K562 (cell line): Measurements from ENCODE around the gene CD40LG. TPM values are rescaled to one million over a fixed set of nuclear protein-coding genes. Genes with fewer than 3 reads are reported as not detected.

ENCODE experiments used
- BRD4 ChIP-seq: fragments of 200-600 bp; sonication (generic); IDR thresholded peaks from 2 replicates; pipeline ENCODE4 v1.6.1; 2017; ENCODE audit warnings: inconsistent platforms
- CHD4 ChIP-seq: fragments of 200-600 bp; sonication (generic); IDR thresholded peaks from 3 replicates; pipeline ENCODE4 v1.6.1; 2012; ENCODE audit warnings: low read depth, mild to moderate bottlenecking, mixed read lengths, low read length, inconsistent platforms; ENCODE audit not compliant: insufficient read depth, insufficient replicate concordance, poor library complexity, severe bottlenecking
- RNF2 ChIP-seq: sonication (generic); IDR thresholded peaks from 2 replicates; pipeline ENCODE4 v1.6.1; 2016
- TAF7 ChIP-seq: fragments of 450-650 bp; IDR thresholded peaks from 2 replicates; pipeline ENCODE4 v1.6.1; 2016; ENCODE audit warnings: missing genetic modification characterization, missing compliant biosample characterization
- polyA plus RNA-seq, 8 experiments: library from polyadenylated mRNA; depleted of rRNA in 4 of 8; stranded (reverse) in 5 of 8; unstranded in 3 of 8; fragments of >200 nt; fragmentation: Nextera tagmentation in 2 of 8; fragmentation: Illumina TruSeq in 1 of 8; extraction: Ambion mirVana in 2 of 8; extraction: Trizol in 1 of 8; gene quantifications; 2 replicates each; pipeline versions ENCODE4 v1.2.1 to v1.2.3, GENCODE V29; 2011 to 2014; ENCODE audit warnings: inconsistent platforms in 1 of 8, missing spikeins in 1 of 8
- total RNA-seq, 7 experiments: library from RNA; depleted of rRNA in 6 of 7; stranded (reverse); fragments of >200 nt in 6 of 7; fragmentation: Illumina TruSeq in 2 of 7; extraction: Trizol in 2 of 7; gene quantifications; 2 replicates each; pipeline versions ENCODE4 v1.2.1 to v1.2.3, GENCODE V29; 2011 to 2021; ENCODE audit warnings: low replicate concordance in 1 of 7
- TF ChIP-seq, protein P1 (sequence below): fragments of 450-650 bp; IDR thresholded peaks from 2 replicates; pipeline ENCODE4 v1.6.1; 2016; ENCODE audit warnings: low read depth

The CD40LG gene
- total and polyA plus RNA-seq, 9 of the 15 experiments (the other 6 are each of a cell fraction or from before 2014, with no cell fraction given): 0.11 TPM; not detected in 8

DNA sequence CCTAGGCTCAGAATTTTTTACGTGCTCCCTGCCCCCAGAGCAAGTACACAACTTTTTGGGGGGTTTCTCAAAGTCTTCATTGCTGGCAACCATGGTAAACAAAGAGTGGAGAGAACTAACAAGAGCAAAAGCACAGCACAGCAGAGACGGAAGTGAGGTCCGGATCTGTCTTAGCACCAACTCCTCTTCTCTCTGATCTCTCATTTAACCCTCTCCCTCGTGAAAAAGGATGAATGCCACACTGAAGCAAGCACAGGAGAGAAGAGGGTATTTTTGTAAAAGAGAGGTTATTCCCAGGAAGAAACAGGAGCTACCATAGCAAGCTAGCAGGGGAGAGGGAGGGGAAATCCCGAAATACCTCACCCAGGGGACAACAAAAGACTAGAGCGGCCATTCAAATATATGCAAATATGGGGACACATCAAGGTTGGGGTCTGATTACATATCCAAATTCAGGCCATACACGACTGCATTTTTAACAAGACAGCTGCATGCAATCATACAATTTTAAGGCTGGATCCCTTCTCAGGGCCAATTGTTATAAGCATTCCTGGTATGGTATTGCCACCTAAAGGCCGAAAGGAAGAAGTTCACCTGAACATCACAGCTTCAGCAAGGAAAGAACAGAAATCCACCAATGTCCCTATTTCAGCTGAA lies 46.6 kb downstream of the CD40LG start (continued):
- TF ChIP-seq, protein P1, sequence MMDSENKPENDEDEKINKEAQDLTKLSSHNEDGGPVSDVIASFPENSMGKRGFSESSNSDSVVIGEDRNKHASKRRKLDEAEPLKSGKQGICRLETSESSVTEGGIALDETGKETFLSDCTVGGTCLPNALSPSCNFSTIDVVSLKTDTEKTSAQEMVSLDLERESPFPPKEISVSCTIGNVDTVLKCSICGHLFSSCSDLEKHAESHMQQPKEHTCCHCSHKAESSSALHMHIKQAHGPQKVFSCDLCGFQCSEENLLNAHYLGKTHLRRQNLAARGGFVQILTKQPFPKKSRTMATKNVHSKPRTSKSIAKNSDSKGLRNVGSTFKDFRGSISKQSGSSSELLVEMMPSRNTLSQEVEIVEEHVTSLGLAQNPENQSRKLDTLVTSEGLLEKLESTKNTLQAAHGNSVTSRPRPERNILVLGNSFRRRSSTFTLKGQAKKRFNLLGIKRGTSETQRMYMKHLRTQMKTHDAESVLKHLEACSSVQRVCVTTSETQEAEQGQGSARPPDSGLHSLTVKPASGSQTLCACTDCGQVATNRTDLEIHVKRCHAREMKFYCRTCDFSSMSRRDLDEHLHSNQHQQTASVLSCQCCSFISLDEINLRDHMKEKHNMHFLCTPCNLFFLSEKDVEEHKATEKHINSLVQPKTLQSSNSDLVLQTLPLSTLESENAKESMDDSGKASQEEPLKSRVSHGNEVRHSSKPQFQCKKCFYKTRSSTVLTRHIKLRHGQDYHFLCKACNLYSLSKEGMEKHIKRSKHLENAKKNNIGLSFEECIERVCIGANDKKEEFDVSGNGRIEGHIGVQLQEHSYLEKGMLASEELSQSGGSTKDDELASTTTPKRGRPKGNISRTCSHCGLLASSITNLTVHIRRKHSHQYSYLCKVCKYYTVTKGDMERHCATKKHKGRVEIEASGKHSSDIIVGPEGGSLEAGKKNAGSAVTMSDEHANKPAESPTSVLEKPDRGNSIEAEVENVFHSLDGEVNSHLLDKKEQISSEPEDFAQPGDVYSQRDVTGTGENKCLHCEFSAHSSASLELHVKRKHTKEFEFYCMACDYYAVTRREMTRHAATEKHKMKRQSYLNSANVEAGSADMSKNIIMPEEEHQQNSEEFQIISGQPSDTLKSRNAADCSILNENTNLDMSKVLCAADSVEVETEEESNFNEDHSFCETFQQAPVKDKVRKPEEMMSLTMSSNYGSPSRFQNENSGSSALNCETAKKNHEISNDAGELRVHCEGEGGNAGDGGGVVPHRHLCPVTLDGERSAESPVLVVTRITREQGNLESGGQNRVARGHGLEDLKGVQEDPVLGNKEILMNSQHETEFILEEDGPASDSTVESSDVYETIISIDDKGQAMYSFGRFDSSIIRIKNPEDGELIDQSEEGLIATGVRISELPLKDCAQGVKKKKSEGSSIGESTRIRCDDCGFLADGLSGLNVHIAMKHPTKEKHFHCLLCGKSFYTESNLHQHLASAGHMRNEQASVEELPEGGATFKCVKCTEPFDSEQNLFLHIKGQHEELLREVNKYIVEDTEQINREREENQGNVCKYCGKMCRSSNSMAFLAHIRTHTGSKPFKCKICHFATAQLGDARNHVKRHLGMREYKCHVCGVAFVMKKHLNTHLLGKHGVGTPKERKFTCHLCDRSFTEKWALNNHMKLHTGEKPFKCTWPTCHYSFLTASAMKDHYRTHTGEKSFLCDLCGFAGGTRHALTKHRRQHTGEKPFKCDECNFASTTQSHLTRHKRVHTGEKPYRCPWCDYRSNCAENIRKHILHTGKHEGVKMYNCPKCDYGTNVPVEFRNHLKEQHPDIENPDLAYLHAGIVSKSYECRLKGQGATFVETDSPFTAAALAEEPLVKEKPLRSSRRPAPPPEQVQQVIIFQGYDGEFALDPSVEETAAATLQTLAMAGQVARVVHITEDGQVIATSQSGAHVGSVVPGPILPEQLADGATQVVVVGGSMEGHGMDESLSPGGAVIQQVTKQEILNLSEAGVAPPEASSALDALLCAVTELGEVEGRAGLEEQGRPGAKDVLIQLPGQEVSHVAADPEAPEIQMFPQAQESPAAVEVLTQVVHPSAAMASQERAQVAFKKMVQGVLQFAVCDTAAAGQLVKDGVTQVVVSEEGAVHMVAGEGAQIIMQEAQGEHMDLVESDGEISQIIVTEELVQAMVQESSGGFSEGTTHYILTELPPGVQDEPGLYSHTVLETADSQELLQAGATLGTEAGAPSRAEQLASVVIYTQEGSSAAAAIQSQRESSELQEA: no peak
- TF ChIP-seq BRD4: no peak
- no peak for TF ChIP-seq RNF2
- no peak for TF ChIP-seq TAF7 (tag)
- no peak for TF ChIP-seq CHD4
